Measurements from ENCODE around the gene MBOAT2. TPM values are rescaled to one million over a fixed set of nuclear protein-coding genes. Genes with fewer than 3 reads are reported as not detected.

Gene MBOAT2
- total RNA-seq, 4 donors from 2014 or later = 0.83 to 5.8 (median 3.9) TPM

DNA sequence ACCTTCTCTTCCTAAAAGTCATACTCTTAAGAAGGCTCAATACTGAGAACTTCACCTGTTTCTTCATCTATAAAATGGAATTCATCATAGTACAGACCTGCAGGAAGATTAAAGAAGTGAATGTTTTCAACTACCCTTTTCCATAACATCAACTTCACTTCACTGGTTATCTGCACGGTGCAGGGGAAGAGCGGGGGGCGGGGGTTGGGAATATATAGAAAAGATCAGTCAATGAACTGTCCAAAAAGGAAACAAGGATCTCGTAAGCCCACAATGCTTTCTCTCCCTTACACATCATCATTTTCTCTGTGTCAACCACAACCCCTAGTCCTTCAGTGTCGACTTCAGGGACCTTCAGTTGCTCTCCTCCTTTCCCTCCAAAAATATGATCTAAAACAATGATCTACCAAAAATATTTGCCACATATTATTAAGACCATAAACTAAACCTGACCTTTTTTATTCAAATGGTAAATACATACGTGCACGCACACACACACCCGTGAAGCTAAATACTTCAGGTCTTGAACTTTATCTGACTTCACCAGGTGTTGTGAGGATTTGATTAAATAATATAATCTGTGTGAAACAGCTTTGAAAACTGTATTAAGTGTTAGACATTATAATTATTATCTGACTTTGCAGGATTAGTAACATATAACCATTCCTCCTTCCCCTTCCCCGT lies 4.9 kb downstream of the MBOAT2 start:
- no peaks in the 10 kb centered on the region for H3K36me3 ChIP-seq
- H3K27ac ChIP-seq = no peak overlapping the region
- peaks cover 0 to 6% of the 10 kb centered on the region in 2 donors for H3K4me1 ChIP-seq
- no peak overlapping the region for H3K4me3 ChIP-seq
- intact Hi-C loops (cut with DNase I; ENCODE audit: low total_unique reads) = no loop called here
- TF ChIP-seq, protein P1, sequence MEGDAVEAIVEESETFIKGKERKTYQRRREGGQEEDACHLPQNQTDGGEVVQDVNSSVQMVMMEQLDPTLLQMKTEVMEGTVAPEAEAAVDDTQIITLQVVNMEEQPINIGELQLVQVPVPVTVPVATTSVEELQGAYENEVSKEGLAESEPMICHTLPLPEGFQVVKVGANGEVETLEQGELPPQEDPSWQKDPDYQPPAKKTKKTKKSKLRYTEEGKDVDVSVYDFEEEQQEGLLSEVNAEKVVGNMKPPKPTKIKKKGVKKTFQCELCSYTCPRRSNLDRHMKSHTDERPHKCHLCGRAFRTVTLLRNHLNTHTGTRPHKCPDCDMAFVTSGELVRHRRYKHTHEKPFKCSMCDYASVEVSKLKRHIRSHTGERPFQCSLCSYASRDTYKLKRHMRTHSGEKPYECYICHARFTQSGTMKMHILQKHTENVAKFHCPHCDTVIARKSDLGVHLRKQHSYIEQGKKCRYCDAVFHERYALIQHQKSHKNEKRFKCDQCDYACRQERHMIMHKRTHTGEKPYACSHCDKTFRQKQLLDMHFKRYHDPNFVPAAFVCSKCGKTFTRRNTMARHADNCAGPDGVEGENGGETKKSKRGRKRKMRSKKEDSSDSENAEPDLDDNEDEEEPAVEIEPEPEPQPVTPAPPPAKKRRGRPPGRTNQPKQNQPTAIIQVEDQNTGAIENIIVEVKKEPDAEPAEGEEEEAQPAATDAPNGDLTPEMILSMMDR (IDR thresholded peaks at IDR 0.05 in 4 of 5, conservative IDR thresholded peaks at IDR 0.05 in 1 of 5) = no peak
- TF ChIP-seq POLR2A (IDR thresholded peaks at IDR 0.05) = no peak
- peaks cover 0 to 4% (median 0%) of the 10 kb centered on the region in 3 donors for H3K27me3 ChIP-seq
- in situ Hi-C loops (cut with MboI; ENCODE audit: low sequenced_read_pairs in 4 of 4) = no loop called here
- ATAC-seq = no peak
- DNase-seq = no peak
- no peaks in the 10 kb centered on the region for H3K9me3 ChIP-seq

DNA sequence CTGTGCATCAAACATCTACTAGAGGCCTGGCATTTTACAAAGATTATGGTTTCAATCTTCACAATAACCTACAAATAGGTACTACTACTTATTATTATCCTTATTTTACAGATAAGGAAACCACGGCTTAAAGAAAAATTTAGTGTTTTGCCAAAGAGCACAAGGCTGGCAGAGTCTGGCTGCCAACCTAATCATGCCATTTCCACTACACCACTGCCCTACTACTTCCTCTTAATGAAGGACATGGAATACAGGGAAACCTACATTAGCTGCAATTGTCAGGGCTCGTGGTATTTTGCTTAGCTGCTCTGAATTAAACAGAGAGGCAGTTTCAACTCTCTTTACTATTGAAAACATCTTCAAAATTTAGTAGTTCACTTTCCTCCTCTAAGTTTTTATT lies 5.9 kb downstream of the MBOAT2 start:
- ATAC-seq (no peak), DNase-seq (no peak)
- no peak for TF ChIP-seq POLR2A (IDR thresholded peaks at IDR 0.05)
- TF ChIP-seq, protein P1 (IDR thresholded peaks at IDR 0.05 in 4 of 5, conservative IDR thresholded peaks at IDR 0.05 in 1 of 5) = no peak
- Histone ChIP-seq H3K27ac (no peak overlapping the region), H3K36me3 (no peaks in the 10 kb centered on the region), H3K4me3 (no peak overlapping the region), H3K4me1 (peaks cover 0 to under 1% of the 10 kb centered on the region in 2 donors), H3K27me3 (no peaks in the 10 kb centered on the region), H3K9me3 (no peaks in the 10 kb centered on the region)
- in situ Hi-C loops (cut with MboI; ENCODE audit: low sequenced_read_pairs in 4 of 4) (no loop called here), intact Hi-C loops (cut with DNase I; ENCODE audit: low total_unique reads) (no loop called here)

DNA sequence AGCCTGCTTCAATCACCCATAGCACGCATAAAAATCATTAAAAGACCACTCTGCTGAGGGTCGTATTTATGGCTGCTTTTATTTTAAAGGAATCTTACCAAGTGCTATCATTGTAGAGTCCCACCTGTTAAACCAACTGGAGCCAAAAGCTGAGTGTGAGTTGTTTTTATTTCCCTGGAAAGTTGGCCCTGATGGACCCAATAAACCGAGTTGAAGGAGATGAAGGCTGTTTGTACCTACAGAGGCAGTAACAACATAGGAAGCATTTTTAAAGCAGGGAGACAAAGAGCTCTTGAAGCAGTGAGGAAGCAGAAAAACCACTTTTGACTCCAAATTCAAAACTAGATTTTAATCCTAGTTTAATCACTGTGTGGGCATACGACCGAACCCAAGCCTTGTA lies 6.4 kb downstream of the MBOAT2 start:
- TF ChIP-seq, protein P1 (IDR thresholded peaks at IDR 0.05 in 4 of 5, conservative IDR thresholded peaks at IDR 0.05 in 1 of 5) = no peak
- TF ChIP-seq POLR2A (IDR thresholded peaks at IDR 0.05) = no peak
- Histone ChIP-seq H3K9me3 (no peaks in the 10 kb centered on the region), H3K27me3 (no peaks in the 10 kb centered on the region), H3K36me3 (no peaks in the 10 kb centered on the region), H3K27ac (no peak overlapping the region), H3K4me1 (no peaks in the 10 kb centered on the region), H3K4me3 (no peak overlapping the region)
- DNase-seq (no peak), ATAC-seq (no peak)
- intact Hi-C loops (cut with DNase I; ENCODE audit: low total_unique reads) (no loop called here), in situ Hi-C loops (cut with MboI; ENCODE audit: low sequenced_read_pairs in 4 of 4) (no loop called here)

DNA sequence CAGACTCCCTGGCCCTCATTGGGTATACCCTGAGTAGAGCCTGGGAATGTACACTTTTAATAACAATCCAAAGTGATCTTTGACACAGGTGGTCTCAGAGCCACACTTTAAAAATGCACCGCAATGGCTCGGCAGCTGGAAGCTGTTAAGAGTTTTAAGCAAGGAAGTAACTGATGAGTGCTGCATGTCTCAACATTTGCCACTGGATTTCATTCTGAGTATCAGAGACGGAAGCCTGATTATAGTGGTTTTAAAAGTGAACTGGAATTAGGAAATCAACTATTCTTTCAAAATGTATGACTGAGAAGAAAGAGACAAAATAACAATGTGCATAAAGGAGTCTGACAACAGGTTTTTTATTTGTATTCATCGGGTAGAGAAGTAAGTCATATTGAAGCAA lies 7.5 kb downstream of the MBOAT2 start:
- no peak for TF ChIP-seq POLR2A (IDR thresholded peaks at IDR 0.05)
- TF ChIP-seq, protein P1 (IDR thresholded peaks at IDR 0.05 in 4 of 5, conservative IDR thresholded peaks at IDR 0.05 in 1 of 5) = no peak
- Histone ChIP-seq H3K27me3 (no peaks in the 10 kb centered on the region), H3K27ac (no peak overlapping the region), H3K4me1 (no peaks in the 10 kb centered on the region), H3K9me3 (no peaks in the 10 kb centered on the region), H3K36me3 (no peaks in the 10 kb centered on the region), H3K4me3 (no peak overlapping the region)
- intact Hi-C loops (cut with DNase I; ENCODE audit: low total_unique reads) = no loop called here
- in situ Hi-C loops (cut with MboI; ENCODE audit: low sequenced_read_pairs in 4 of 4) = no loop called here
- DNase-seq = no peak
- no peak for ATAC-seq

DNA sequence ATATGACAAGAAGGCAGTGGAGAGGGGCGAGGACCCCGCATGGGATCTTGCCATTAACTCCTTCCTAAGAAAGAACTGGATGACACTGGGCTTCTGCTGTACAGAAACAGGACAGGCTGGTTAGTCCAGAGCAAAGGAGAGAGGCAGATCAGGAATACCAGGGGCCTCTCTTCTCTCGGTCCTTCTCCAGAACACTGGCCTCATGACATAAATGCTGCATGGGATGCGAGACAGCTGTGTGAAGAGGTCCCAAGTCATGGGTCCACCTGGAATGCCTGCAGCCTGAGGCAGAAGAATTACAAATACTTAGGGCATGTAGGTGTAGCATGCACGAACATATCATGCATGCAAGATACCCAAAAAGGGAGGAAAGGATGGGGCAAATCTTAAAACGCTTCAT lies 9.1 kb downstream of the MBOAT2 start:
- Histone ChIP-seq H3K4me1 (no peaks in the 10 kb centered on the region), H3K27me3 (no peaks in the 10 kb centered on the region), H3K9me3 (no peaks in the 10 kb centered on the region), H3K36me3 (no peaks in the 10 kb centered on the region), H3K27ac (no peak overlapping the region), H3K4me3 (no peak overlapping the region)
- in situ Hi-C loops (cut with MboI; ENCODE audit: low sequenced_read_pairs in 4 of 4) (no loop called here), intact Hi-C loops (cut with DNase I; ENCODE audit: low total_unique reads) (no loop called here)
- TF ChIP-seq, protein P1 (IDR thresholded peaks at IDR 0.05 in 4 of 5, conservative IDR thresholded peaks at IDR 0.05 in 1 of 5) = no peak
- TF ChIP-seq POLR2A (IDR thresholded peaks at IDR 0.05) = no peak
- ATAC-seq (no peak), DNase-seq (no peak)
